ENCODE data around the gene L3MBTL4.
A peak's percentile ranks its signal among the peaks of the same experiment; 100 is the strongest.

DNA sequence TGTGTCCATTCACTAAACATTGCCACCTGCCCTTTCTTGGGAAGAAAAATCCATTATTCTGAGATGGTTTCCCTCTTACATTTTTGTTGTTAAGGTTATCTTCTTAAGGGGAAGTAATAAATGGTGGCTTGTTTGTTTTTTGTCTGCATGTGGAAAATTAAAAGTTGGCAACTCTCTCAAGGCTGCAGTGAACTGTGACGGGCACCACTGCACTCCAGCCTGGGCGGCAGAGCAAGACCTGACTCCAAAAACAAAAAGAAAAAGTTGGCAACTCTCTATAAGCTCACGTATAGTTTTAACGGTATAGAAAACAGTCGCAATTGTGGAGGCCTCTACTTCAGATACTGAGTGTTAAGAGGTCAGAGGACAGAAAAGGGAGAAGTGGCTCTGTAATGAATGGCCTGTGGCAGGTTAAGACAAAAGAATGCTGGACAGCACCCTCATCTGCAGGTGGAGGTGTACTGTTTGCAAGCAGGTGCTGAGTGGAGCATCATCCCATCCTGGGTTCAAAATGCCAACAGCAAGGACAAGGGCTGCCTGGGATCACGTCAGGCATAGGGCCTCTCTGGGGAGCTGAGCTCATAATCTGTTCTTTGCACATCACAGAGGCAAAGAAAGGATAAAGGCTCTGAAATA, 16.7 kb downstream of the L3MBTL4 start:
- TF ChIP-seq, protein P1, sequence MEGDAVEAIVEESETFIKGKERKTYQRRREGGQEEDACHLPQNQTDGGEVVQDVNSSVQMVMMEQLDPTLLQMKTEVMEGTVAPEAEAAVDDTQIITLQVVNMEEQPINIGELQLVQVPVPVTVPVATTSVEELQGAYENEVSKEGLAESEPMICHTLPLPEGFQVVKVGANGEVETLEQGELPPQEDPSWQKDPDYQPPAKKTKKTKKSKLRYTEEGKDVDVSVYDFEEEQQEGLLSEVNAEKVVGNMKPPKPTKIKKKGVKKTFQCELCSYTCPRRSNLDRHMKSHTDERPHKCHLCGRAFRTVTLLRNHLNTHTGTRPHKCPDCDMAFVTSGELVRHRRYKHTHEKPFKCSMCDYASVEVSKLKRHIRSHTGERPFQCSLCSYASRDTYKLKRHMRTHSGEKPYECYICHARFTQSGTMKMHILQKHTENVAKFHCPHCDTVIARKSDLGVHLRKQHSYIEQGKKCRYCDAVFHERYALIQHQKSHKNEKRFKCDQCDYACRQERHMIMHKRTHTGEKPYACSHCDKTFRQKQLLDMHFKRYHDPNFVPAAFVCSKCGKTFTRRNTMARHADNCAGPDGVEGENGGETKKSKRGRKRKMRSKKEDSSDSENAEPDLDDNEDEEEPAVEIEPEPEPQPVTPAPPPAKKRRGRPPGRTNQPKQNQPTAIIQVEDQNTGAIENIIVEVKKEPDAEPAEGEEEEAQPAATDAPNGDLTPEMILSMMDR (IDR thresholded peaks at IDR 0.05; ENCODE audit: low read depth, low read length, missing input control) = no peak
- no peak for TF ChIP-seq RXRA (IDR thresholded peaks at IDR 0.05)
- TF ChIP-seq, protein P2, sequence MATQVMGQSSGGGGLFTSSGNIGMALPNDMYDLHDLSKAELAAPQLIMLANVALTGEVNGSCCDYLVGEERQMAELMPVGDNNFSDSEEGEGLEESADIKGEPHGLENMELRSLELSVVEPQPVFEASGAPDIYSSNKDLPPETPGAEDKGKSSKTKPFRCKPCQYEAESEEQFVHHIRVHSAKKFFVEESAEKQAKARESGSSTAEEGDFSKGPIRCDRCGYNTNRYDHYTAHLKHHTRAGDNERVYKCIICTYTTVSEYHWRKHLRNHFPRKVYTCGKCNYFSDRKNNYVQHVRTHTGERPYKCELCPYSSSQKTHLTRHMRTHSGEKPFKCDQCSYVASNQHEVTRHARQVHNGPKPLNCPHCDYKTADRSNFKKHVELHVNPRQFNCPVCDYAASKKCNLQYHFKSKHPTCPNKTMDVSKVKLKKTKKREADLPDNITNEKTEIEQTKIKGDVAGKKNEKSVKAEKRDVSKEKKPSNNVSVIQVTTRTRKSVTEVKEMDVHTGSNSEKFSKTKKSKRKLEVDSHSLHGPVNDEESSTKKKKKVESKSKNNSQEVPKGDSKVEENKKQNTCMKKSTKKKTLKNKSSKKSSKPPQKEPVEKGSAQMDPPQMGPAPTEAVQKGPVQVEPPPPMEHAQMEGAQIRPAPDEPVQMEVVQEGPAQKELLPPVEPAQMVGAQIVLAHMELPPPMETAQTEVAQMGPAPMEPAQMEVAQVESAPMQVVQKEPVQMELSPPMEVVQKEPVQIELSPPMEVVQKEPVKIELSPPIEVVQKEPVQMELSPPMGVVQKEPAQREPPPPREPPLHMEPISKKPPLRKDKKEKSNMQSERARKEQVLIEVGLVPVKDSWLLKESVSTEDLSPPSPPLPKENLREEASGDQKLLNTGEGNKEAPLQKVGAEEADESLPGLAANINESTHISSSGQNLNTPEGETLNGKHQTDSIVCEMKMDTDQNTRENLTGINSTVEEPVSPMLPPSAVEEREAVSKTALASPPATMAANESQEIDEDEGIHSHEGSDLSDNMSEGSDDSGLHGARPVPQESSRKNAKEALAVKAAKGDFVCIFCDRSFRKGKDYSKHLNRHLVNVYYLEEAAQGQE (IDR thresholded peaks at IDR 0.05) = peak; percentile 70
- TF ChIP-seq, protein P3, sequence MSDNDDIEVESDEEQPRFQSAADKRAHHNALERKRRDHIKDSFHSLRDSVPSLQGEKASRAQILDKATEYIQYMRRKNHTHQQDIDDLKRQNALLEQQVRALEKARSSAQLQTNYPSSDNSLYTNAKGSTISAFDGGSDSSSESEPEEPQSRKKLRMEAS (IDR thresholded peaks at IDR 0.05) = no peak
- TF ChIP-seq, protein P4, sequence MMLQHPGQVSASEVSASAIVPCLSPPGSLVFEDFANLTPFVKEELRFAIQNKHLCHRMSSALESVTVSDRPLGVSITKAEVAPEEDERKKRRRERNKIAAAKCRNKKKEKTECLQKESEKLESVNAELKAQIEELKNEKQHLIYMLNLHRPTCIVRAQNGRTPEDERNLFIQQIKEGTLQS (IDR thresholded peaks at IDR 0.05) = no peak

All from liver (tissue), 3 donors.